Measurements from ENCODE around the gene NR6A1.

The NR6A1 gene

DNA sequence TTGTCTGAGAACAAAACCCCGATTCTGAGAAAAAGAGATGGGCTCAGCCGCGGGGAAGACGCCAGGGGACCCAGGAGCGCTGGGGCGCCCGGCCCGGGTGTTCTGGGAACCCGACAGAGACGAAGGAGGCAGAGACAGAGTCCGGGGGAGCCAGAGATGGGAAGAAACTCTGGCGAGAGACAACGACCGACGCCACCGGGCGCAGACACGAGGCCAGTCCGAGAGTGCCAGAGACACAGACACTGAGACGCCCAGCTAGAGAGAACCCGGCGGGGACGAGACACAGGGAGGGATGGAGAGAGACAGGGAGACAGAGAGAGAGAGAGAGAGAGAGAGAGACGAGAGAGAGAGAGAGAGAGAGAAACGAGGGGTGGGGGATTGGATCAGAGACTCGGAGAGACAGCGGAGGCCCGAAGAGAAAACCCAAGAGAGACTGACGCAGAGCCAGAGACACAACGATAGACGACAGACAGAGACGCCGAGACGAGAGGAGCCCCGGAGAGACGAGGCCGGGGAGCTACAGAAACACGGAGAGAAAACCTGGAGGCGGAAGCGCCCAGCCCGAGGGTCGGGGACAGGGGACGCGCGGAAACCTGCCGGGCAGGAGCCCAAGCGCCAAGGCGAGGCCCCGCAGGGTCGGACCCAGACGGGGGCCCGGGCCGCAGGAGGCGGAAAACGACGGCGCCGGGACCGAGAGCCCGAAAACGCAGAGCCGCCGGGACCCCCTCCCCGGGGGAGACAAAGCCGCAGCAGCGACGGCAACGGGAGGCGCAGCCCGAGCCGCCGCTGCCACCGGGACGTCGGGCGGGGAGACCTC is 267.2 kb downstream of the NR6A1 start:
- no peak for DNase-seq (ENCODE audit: low read depth)
- no peak overlapping the region for H3K4me3 ChIP-seq (ENCODE audit: low read length)

DNA sequence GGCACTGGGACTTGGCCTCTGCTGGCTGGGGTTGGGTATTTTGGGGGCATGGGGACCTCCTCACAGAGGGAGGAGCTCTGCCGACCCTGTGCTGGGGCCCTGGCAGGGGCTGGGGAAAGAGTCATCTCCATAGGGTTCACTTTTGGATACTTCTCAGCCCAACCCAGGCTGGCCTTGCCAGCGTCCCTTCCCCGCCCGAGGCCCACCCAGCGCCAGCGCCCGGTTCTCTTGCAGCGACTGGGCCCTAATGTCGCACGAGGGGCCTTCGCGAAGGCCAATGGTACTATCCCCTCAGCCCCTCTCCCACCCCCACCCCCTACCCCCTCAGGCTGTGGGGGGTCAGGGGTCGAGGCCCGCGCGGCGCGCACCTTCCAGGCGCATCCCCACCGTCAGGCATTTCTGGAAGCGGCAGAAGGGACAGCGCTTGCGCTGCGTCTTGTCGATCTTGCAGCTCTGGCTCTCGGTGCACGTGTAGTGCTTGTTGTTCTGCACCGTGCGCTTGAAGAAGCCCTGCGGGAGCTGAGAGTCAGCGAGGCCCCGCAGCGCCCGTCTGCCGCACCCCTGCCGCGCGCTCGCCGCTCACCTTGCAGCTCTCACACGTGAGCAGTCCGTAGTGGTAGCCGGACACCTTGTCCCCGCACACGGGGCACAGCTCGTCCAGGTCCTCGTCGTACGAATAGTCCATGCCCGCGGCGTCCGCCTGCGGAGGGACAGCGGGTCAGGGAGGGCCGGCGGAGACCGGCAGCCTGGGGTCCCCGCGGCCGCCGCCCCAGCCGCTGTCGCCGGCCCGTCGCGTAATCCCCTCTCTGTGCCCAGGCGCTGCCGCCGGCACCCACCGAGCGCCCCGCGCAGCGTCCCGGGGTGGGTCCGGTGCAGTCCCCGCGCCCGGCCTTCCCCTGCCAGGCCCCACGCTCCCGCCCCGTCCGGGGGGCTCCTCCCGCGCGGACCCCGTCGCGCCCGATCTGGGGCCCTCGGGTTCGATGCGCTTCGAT is 268.1 kb downstream of the NR6A1 start:
- no peak overlapping the region for H3K4me3 ChIP-seq (ENCODE audit: low read length)
- TF ChIP-seq, protein P1, sequence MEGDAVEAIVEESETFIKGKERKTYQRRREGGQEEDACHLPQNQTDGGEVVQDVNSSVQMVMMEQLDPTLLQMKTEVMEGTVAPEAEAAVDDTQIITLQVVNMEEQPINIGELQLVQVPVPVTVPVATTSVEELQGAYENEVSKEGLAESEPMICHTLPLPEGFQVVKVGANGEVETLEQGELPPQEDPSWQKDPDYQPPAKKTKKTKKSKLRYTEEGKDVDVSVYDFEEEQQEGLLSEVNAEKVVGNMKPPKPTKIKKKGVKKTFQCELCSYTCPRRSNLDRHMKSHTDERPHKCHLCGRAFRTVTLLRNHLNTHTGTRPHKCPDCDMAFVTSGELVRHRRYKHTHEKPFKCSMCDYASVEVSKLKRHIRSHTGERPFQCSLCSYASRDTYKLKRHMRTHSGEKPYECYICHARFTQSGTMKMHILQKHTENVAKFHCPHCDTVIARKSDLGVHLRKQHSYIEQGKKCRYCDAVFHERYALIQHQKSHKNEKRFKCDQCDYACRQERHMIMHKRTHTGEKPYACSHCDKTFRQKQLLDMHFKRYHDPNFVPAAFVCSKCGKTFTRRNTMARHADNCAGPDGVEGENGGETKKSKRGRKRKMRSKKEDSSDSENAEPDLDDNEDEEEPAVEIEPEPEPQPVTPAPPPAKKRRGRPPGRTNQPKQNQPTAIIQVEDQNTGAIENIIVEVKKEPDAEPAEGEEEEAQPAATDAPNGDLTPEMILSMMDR (conservative IDR thresholded peaks at IDR 0.05; ENCODE audit: low read length): no peak
- DNase-seq (ENCODE audit: low read depth): no peak

More for the DNA sequence above, 267.2 kb downstream of the NR6A1 start:
- TF ChIP-seq, protein P1 (conservative IDR thresholded peaks at IDR 0.05; ENCODE audit: low read length): no peak

DNA sequence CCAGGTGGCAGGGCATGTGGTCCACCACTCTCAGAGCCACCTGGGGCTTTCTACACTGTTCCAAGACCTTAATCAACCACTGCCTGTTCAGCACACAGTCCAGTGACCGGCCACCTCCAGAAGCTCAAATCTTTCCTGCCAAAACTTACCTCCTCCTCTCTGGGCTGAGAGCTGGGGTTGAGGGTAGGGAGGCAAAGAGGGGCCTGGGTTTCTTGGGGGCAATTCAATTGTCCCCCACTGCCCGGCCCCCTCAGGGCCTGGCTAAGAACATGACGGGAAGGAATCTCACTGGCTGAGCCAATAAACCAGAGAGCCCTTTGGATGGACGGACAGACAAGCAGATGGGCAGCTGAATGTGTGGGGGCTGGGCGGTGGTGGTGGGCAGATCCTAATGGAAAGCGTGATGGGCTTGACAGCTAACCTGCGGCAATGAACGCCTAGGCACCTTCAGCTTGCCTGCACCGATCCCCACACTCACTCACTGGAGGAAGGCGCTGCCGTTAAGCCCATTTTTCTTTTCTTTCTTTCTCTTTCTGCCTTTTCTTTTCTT is 269.3 kb downstream of the NR6A1 start:
- H3K4me3 ChIP-seq (ENCODE audit: low read length): no peak overlapping the region
- no peak for DNase-seq (ENCODE audit: low read depth)
- TF ChIP-seq, protein P1 (conservative IDR thresholded peaks at IDR 0.05; ENCODE audit: low read length): no peak

DNA sequence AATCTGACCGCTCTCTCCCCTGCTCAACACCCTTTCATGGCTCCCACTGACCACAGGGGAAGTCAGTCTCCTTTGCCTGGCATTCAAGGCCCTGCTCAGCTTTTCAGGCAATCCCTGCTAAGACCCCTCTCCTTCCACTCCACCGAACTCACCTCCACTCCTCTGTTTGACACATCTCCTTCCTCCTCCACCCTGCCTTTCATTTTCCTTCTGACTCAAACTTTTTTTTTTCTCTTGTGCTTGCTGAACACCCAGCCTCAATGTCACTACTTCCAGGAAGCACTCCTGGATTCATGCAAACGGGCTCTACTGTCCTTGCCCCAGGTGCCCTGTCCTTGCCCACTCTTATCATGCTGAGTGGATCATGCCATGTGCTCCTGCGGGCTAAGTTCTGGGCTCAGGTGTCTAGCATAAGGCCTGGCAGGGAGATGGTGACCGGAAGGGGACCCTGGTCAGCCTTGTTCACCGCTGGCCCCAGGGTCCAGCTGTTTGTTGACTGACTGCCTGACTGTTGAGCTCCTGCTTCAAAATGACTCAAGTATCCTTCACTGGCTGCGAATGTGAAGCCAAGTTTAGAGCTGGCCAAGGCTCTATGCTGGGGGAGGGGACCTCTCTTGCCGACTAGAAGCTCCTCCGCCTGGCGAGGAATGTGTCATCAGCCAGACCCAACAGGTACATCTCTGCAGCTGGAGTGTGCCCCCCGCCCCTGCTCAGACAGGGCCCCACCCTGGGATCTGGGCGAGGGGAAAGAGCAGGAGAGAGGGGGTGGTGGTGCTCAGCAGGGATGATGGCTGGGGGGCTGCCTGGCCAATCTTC is 270.1 kb downstream of the NR6A1 start:
- H3K4me3 ChIP-seq (ENCODE audit: low read length): no peak overlapping the region
- TF ChIP-seq, protein P1 (conservative IDR thresholded peaks at IDR 0.05; ENCODE audit: low read length): no peak
- no peak for DNase-seq (ENCODE audit: low read depth)

DNA sequence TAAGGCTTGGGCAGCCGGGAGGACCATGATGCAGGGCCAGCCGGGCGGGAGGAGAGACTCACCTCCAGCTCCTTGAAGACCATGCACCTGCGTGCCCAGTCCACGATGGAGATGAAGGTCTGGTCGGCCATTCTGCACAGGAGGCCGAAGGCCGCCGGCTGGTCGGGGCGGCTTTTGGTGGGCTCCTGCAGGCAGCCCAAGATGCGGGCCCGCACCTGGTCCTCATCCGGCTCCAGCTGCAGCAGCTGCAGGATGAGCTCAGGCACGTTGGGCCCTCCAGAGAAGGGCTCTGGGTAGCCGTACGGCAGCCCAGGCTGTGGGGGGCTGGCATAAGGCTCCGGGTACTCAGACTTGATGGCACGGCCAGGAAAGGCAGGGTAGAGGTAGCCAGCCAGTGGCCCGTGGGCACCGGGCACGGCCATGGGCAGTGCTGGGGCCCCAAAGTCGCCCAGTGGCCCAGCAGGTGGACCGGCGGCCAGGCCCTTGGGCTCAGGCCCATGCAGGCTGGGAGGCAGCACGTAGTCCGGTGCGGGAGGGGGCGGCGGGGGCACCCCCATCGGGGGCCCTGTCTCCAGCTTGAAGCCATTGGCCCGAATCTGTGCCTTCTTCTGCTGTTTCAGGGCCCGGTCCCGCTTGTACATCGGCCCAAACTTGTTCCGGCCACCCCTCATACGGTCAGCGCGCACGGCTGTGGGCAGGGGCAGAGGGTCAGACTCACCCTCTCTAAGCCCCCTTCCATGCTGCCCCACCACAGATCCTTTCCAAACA is 270.9 kb downstream of the NR6A1 start:
- TF ChIP-seq, protein P1 (conservative IDR thresholded peaks at IDR 0.05; ENCODE audit: low read length): no peak

DNA sequence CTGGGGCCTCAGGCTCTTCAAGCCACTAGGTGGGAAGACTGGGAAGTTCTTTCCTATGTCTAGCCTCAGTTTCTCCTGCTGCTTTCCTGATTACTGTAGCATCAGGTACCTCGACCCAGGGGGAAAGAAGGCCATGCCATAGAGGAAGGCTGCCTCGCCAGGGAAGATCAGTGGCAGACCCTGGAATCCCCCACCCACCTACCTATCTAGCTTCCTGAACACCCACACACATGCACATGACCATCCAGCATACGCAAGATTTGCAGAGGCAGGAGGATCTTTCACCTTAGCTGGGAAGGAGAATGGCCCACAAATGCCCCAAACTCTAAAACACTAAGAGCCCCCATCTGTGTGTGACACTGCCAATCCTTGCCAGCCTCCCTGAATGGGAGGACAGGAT is 271.9 kb downstream of the NR6A1 start:
- no peak for DNase-seq (ENCODE audit: low read depth)
- H3K4me3 ChIP-seq (ENCODE audit: low read length): no peak overlapping the region
- TF ChIP-seq, protein P1 (conservative IDR thresholded peaks at IDR 0.05; ENCODE audit: low read length): no peak

More for the DNA sequence above, 270.9 kb downstream of the NR6A1 start:
- DNase-seq (ENCODE audit: low read depth): no peak
- H3K4me3 ChIP-seq (ENCODE audit: low read length): no peak overlapping the region

Measured in AG10803 (cell line).